Astrocyte of the hippocampus (primary cell): ENCODE data around the gene NAIP.
"Not testable (repeated sequence)": the region's sequence is repeated elsewhere in the genome, so short reads cannot be mapped to it uniquely, and the experiment has no call there.

Experiments used
- DNase-seq: peaks from one replicate; pipeline ENCODE4 v3.0.0; 2011; ENCODE audit warnings: low read depth, low spot score

NAIP gene

GRCh38 chr5:71025289-71025953 is at the start of gene NAIP:
Gene NAIP, minus strand, starts transcription at chr5:71025339. Its CDS starts 12,424 bp downstream, at chr5:71012915.
- DNase-seq: not testable (repeated sequence)

DNA sequence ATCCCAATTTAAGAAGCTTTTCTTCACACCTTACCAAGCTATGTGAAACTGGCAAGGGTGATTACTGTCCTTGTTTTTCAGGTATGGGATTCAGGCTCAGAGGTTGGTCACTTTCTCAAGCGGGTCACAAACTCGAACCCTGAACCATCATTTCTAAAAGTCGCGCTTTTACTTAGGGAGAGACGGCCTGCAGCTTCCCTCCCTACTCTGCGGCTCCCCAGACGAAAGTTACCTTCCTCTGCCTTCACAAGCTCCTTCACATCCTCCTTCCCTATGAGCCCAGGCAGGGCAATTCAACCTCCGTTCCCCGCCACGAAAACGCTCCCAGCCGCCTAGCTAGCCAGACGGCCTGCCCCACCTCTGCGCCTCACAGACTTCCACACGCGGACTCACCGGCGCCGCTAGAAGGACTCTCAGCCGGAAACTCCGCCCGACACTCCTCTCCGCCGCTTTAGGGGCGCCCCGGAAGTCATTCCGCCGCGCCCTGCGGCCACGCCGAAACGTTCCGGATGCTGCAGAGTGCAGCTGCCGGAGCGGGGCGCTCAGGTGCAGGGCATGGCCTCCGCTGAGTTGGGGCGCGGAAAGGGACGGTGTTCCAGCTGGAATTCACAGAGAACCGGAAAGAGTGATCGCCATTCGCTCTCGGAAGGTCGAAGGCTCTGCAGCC is 42.3 kb upstream of the NAIP start, which contains the start of gene GTF2H2:
Gene GTF2H2, minus strand, starts transcription at position 415 of the 667 bp plus-strand sequence. CDS start 4,913 bp downstream, outside the sequence.
- not testable (repeated sequence) for DNase-seq

DNA sequence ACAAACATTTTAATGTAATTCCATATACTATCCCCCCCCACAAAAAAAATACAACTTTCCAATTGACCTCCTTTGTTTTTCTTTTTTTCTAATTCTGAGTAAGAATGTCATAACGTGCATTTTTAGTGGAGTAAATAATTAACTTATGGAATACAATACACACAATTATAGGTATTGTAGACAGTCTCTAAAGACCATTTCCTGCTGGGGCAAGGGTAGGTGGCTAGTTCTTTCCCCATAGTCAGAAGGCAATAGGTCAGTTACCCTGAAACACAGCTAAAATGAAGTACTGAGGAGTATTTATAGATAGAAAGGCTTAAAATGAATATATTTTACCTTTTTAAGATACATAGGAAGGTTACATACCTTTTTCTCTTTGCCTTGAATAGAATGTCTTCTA is 36.2 kb upstream of the NAIP start:
- DNase-seq: not testable (repeated sequence)

DNA sequence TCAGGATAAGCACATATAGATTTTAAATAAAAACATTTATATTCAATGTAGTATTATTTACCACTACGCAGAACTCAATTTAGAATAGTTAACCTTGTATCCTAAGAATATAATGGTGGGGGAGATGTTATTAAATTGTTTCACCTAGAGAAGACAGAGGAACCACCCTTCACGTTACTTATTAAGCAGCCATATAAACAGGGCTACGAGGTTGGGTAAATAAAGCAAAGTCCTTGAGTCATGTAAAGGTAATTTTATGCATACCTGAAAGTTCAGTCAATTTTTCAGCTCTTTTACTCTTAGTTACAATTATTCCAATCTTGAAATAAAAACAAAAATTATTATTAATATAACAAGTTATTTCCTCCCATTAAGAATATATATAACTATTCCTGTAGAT is 34.3 kb upstream of the NAIP start:
- not testable (repeated sequence) for DNase-seq

- DNase-seq: not testable (repeated sequence)
Measured at GRCh38 chr5:71044808-71045207, 19.7 kb upstream of the NAIP start.

DNA sequence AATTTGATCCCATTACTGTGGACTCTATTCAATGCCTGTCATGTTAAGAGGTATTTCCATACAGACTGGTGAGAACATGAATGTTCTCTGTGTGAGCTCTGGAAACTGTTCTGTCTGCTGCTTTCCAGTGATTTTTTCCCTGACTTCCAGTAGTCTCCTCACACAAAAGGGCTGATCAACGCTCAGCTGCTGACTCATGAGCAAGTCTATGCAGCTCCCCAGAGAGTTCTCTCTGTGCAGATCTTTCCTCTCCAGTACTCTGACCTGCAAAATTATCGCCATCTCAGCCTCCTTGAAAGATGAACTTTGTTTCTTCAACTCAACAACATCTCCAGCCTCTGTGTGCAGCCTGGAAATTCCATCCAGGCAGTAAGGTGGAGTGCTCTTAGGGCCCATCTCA is 19.0 kb upstream of the NAIP start:
- not testable (repeated sequence) for DNase-seq

DNA sequence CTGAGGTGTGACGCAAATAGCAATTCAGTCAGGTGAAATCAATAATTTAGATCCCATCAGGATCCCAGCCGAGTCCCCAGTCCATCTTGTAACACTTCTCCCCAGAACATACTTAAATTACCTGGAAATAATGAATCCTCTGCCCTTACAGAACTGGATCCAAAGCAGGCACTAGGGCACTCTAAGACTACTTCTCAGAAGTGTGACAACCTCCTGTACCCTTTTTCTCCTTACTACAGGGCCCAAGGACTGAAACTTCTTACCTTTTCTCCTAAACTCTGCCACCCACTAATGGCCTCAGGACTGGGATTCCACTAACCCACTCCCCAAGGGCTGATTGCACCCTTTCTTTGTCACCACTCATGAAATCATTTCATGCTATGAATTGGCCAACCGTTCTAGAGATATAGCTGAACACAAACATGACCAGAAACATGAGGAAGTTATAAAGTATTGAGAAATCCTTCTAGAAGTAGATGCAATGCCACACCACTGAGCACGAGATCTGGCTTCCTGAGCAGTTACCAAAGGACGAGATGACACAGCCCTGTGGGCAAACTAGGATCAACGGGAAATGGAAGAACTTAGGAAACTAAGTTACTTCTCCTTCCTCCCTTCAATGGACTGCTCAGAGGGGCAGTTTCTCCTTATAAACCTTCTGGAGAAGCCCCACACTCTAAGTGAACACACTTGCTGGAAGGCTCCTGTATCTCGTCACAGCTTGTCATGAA is 6.1 kb upstream of the NAIP start:
- not testable (repeated sequence) for DNase-seq

DNA sequence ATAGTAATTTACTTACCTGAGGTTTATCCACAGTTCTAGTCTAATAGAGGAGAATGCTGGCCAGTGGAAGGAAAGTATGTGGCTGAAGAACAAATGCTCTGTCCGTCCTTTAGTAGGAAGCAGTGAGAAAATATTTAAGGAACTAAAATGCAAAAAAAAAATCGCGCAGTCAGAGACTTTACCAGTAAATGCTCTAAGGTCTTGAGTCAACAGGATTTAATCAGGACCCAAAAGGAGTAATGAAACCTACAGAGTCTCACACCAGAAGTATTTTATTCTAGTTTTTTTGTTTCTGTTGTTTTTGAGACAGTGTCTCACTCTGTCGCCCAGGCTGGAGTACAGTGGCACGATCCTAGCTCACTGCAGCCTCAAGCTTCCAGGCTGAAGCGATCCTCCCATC is 4.5 kb downstream of the NAIP start:
- DNase-seq: not testable (repeated sequence)

DNA sequence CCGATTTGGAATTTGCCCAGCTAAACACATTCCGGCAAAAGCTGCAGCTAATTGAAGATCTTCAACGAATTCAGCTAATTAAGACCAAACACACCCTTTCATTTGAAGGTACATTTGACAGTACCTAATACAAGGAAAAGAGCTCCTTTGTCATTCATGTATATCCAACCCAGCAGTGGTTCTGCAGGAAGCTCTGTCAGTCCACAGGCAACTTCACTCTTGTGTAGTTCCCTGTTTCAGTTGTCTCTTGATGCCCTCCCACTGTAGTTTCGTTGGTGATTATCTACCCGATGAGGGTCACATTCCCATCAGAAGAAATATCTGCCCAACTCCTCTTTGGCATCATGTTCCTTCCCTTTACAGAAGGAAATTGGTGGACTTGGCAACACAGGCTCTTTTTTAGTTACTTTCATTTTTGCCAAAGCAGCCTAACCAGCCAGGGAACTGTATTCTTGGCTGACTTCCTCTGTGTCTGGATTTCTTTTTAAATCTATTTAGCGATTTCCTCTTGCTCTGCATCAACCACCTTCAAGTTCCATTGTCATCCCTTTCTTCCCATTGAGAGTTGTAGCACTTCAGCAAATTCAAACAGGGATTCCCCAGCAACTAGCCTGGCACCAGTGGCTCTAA is 6.6 kb downstream of the NAIP start:
- DNase-seq: not testable (repeated sequence)

DNA sequence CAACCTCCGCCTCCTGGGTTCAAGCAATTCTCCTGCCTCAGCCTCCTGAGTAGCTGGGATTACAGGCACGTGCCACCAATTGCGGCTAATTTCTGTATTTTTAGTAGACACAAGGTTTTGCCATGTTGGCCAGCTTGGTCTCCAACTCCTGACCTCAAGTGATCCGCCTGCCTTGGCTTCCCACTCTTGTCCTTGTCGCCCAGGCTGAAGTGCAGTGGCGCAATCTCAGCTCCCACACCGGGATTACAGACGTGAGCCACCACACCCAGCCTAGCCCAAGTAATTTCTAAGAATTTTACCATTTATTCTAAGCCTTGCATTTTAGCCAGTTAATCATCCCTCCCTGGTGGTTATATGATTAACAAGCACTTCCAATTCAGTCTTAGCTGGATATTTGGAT is 11.0 kb downstream of the NAIP start:
- no peak for DNase-seq

GRCh38 chr5:71013575-71013974 is 11.6 kb downstream of the NAIP start:
- DNase-seq: no peak

DNA sequence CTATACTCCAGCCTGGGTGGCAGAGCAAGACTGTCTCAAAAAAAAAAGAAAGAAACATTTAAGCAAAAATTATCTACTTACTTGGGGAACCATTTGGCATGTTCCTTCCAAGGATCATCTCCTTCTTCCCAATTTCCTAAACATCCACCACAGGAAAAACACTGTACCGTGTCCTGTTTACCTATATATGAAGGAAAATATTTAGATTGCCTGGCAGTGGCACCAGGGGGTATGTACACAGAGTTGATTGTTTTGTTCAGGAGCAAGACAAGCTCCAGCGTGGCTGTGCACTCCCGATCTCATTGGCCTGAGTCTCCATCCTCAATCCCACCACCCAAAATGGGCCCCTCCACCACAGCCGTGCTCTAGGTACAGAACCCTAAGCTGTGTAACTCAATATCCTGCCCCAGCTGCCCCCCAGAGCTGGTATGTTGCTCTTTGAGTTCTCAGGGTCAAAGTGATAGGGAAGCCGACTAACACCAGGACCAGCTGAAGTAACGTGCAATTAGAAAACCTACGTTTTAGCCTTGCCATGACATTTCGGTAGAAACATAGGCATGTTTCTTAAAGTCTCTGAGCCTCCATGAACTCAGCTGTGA is 13.8 kb downstream of the NAIP start:
- no peak for DNase-seq

DNA sequence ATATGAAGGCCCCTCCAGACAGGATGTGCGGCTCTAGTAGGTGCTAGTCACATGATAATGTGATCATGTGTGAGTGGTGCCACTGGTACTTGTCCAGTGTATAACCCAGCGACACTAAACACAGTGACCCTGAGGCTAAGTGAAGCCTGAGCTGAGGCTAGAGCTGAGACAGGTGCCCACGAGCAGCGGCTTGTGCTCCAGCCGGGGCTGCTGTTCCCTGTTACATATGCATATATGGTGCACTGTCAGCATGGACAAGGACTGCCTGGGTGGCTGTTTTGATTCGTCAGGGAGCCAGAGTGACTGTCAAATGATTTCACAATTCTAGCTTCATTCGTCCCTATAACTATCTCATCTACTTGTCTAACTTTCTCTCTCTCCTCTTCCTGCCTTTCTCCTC is 18.2 kb downstream of the NAIP start:
- not testable (repeated sequence) for DNase-seq

- DNase-seq: not testable (repeated sequence)
Measured at GRCh38 chr5:70984882-70985281, 40.3 kb downstream of the NAIP start.

- DNase-seq: not testable (repeated sequence)
Measured at GRCh38 chr5:70967220-70967619, 57.9 kb downstream of the NAIP start.

DNA sequence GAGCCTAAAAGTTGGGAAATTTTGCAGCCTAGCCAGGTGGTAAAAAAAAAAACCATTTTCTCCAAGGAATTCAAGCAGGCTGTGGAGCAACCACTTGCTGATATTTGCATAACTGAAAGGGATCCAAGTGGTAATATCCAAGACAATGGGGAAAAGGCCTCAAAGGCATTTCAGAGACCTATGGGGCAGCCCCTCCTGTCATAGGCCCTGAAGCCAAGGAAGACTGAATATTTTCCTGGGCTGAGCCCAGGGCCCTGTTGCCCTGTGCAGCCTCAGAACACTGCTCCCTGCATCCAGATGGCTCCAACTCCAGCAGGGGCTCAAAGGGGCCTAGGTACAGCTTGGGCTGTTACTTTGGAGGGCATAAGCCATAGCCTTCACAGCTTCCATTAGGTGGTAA is 60.6 kb downstream of the NAIP start:
- not testable (repeated sequence) for DNase-seq

DNA sequence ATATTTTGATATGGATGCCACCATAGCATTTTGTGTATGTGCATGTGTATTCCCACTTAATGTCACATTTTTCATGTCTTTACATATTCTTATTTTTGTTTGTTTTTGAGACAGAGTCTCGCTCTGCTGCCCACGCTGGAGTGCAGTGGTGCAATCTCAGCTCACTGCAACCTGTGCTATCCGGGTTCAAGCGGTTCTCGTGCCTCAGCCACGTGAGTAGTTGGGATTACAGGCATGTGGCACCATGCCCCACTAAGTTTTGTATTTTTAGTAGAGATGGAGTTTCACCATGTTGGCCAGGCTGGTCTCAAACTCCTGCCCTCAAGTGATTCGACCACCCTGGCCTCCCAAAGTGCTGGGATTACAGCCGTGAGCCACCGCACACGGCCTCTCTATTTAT is 72.1 kb downstream of the NAIP start:
- not testable (repeated sequence) for DNase-seq

DNA sequence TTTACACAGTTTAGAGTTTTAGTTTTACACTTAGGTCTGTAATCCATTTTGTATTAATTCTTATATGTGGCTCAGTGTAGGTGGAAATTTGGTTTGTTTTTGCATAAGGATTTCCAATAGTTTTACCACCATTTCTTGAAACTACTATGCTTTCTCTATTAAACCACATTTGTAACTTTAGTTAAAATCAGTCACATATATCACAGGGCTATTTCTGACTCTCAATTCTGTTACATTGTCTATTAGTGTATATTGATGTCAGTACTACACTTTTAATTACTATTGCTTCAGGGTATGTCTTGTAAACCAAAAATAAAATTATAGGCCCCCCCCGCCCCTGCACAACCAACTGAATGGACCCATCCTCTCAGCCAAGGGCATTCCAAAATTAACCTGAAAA is 92.6 kb downstream of the NAIP start:
- not testable (repeated sequence) for DNase-seq

GRCh38 chr5:70931709-70932368 is 93.3 kb downstream of the NAIP start:
- not testable (repeated sequence) for DNase-seq

- DNase-seq: not testable (repeated sequence)
Measured at GRCh38 chr5:70925211-70925562, 100.0 kb downstream of the NAIP start.
